T1000 (cell line): Measurements from ENCODE around the gene ESYT3.
"Not testable (repeated sequence)": the region's sequence is repeated elsewhere in the genome, so short reads cannot be mapped to it uniquely, and the experiment has no call there.

Source experiments
- DNase-seq: peaks from one replicate; lab custom pipeline; 2025; ENCODE audit warnings: mixed read lengths; lab: John Stamatoyannopoulos, UW

Gene ESYT3

DNA sequence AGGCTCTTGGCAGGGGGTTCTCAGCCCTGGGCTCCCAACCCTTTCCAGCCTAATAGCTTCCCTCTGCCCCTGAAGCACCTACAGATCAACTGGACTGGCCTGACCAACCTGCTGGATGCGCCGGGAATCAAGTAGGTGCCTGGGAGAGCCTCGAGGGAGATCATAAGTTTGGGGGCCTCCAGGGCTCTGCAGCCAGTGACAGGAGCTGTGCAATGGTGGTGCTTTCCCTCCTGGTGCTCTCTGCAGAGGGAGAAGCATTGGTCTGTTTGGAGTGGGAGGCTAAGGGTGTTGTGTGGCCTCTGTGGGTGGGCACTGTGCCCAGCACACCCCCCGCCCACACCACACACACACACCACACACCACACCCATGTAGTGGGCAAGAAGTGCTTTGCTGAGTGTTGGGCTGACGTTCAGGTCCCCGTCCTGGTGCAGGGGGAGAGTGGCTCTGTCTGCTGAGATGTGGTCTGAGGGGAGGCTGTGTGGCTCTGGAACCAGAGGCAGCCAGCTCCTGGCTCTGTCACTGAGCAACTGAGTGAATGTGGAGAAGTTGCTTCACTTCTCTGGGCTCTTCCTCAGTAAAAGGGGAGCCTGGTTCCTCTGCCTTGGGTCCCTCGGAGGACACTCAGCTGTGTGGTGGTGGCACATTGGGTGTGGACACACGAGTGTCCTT lies 26.3 kb downstream of the ESYT3 start:
- DNase-seq, result no peak

DNA sequence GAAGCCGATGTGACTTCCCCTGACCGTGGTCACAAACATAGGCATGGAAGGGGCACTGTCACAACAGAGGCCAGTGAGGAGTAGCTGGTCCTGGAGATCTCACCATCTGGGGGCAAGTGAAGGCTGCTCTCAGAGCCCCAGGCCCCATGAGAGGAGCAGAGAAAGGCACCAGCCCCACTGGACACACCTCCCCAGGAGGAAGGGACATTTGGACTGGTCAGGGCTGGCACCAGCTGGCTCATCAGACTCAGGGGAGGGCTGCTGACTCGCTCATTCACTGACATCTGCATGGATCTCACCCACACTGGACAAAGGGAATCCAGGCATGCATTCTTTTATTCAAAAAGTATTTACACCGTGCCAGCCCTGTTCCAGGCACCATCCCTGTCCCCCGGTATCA lies 26.8 kb downstream of the ESYT3 start:
- no peak for DNase-seq

DNA sequence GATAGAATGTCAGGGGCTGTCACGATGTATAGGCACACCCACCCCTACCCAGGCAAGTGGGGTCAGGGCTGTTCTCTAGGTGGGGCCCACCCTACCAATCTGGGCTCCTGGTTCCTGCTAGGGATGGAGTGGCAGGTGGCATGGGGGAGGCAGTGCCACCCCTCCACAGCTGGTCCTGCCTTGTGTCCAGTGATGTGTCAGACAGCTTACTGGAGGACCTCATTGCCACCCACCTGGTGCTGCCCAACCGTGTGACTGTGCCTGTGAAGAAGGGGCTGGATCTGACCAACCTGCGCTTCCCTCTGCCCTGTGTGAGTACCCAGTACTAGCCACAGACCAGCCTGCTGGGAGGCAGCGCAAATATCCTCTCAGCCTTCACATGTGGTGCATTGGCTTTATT lies 27.5 kb downstream of the ESYT3 start:
- DNase-seq, result no peak

DNA sequence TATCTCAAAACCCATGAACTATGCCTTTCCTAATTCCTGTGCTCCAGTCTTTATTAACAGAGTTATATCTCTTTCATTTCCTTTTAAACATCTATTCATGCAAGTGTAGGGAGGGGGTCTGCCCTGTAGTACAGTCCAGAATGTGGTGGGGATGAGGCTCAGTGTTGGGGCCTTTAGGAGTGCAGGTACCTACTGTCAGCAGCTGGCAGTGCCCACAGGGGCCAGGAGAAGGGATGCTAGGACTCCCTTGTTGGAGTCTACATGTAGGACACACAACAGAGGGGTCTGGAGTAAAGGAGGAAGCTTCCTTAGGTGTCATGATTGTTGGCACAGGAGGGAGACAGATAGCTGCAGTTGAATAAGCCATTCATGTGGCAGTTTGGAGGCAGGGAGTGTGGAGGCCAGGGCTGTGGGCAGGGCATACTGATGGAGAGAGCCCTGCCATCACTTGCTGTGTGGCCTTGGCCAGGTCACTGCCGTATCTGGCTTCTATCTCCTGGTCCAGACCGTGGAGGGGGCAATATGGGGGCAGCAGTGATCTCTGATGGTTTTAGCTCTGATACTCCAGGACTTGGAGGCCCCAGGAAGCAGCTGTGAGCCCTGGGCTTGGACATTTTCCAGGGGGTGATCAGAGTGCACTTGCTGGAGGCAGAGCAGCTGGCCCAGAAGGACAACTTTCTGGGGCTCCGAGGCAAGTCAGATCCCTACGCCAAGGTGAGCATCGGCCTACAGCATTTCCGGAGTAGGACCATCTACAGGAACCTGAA lies 29.5 kb downstream of the ESYT3 start:
- no peak for DNase-seq

DNA sequence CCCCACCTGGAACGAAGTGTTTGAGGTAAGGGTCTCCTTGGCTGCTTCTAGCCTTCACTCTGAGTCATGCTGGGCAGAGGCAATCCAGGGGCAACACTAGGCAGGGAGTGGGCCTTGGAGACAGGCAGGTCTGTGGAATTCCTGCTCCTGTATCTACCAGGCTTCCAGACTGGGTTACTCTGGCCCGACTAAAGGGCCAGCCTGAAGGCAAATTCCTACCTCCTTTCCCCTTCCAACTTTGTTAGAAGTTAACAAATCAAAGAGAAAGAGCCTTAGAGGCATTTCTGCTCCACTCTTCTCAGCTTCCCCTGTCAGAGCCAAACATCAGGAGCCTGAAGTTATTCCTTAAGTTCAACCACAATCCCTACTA lies 30.1 kb downstream of the ESYT3 start:
- no peak for DNase-seq

DNA sequence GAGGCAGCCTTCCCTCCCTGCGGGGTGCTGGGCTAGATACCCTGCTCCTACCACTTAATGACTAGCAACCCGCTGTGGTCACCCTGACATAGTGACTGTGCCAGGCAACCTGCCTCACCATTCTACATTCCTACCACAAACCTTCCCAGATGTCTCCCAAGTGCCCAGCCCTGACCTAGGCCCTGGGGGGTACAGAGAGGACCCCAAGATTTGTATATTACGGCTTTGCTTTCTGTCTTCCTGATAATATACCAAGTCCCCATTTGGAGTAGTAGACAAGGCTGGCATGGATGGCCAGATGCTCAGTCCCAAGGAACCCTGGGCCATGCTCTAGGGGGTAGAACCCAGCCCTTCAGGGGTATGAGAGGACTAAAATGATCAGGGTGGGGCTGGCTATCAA lies 31.0 kb downstream of the ESYT3 start:
- DNase-seq, result no peak

DNA sequence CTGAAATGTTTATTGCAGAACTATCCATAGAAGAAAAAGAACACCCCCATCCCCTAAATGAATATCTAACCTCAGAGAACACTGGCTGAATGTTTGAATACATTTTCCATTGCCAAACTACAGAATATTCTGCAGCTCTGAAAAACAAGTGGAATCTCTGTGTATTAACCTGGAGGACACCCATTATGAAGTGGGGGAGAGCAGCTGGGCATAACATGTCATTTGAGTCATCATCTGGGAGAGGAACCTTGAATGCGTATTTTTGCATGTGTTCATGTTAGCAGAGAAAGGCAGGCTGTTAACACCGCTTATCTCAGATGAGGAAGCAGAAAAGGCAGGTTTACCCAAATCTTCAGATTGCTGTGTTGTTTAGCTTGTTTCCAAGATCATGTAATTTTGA lies 31.5 kb downstream of the ESYT3 start:
- DNase-seq, result no peak

DNA sequence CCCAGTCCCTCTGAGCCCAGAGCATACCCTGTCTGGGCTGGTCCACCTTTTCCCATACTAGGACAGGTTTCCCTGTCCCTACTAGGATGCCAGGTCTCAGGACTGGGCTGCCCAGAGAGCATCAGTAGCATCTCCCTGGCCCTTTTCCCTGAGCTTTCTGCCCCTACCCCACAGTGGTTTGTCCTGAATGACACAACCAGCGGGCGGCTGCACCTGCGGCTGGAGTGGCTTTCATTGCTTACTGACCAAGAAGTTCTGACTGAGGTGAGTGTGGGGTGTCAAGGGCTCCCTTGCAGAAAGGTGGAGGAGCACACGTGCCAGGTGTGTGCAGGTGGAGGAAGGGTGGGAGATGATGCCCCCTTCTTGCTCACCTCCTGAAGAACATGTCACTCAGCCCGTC lies 33.5 kb downstream of the ESYT3 start:
- no peak for DNase-seq

DNA sequence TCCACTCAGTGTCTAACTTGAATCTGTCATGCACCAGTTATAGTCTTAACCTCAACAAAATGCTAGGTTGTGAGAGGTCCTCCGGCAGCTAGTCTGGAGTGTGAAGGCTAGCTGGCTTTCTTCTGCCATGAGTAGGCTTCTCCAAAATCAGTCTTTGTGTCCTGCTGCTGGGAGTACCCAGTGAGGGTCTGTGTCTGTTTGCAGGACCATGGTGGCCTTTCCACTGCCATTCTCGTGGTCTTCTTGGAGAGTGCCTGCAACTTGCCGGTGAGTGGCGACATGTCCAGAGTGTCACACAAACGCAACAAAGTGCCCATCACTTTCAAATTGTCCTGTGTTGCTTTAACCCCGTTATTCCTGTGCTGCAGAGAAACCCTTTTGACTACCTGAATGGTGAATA lies 34.0 kb downstream of the ESYT3 start:
- DNase-seq, result no peak

DNA sequence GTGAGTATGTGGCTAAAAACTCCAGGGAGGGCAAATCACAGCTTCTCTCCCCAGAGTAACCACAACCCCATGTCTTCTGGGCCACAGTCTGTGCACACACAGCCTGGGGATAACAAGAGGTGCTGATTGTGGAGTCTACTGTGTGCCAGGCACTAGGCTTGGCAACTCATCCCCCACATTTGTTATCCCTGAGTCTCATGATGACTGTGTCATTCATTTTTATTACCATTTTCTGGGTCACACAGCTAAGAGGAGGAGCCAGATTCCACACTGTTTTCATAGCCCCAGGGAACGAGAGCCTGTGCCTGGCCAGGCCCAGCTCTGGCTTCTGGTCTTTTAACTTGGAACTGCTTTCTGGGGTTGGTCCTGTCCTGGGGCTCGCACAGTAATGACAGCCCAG lies 34.5 kb downstream of the ESYT3 start:
- peak; percentile 68 for DNase-seq

DNA sequence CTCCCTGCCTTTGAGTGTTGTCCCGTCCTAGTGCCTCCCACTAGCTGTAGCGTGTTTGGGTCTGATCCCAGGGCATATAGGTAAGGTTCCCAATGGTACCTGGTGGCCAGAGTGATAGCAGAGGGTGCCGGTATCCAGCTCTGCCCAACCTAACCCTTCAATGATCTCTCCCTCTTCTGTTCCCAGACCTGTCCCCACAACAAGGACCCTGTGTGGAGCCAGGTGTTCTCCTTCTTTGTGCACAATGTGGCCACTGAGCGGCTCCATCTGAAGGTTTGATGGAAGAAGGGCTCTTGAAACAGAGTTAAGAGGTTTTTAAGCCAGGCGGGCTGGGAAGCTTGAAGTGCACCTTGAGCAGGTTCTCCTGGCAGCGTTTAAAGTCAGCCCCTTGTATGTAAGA lies 35.5 kb downstream of the ESYT3 start:
- no peak for DNase-seq

DNA sequence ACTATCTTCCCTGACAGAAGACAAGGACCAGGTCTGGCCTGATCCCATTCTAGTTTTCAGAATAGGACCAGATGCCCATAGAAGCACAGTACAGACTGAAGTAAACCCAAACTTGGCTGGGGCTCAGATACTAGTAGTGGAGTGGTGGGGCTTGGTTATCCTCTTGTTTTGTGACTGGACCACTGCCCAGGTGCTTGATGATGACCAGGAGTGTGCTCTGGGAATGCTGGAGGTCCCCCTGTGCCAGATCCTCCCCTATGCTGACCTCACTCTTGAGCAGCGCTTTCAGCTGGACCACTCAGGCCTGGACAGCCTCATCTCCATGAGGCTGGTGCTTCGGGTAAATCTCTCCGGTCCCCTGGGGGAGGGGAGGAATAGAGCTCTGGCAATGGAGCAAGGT lies 36.3 kb downstream of the ESYT3 start:
- no peak for DNase-seq

DNA sequence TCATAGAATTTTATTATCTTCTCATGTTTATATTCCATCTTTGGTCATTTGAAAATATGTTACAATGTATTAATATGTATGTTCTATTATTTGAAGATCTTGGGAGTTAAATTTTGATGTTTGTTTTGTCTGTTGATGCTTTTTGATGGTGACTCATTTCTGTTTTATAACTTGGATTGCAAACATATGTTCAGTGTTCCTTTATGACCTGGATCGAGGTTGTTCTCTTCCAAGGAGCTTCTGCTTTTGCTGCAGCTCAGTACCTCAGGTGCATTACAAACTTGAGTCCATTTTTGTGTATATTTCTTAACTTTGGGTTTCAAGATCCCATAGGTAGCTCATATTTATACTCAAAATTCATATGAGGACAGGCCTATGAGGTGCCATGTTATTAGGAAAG lies 37.1 kb downstream of the ESYT3 start:
- DNase-seq, result no peak

DNA sequence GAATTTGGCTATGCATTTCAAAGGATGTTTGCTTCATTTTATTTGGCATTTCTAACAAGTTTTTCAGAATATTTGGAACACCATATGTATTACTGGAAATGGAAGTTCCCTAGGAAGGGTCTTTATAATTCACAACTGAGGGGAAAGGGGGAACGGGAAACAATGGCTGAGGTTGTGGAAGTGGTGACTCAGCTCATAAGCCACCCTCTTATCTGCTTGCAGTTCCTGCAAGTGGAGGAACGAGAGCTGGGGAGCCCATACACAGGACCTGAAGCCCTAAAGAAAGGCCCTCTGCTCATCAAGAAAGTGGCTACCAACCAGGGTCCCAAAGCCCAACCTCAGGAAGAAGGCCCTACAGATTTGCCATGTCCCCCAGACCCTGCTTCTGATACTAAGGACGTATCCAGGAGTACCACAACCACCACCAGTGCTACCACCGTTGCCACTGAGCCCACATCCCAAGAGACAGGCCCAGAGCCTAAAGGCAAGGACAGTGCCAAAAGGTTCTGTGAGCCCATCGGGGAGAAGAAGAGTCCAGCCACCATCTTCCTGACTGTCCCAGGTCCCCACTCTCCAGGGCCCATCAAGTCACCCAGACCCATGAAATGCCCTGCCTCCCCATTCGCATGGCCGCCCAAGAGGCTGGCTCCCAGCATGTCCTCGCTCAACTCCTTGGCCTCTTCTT lies 37.9 kb downstream of the ESYT3 start:
- DNase-seq, result no peak

DNA sequence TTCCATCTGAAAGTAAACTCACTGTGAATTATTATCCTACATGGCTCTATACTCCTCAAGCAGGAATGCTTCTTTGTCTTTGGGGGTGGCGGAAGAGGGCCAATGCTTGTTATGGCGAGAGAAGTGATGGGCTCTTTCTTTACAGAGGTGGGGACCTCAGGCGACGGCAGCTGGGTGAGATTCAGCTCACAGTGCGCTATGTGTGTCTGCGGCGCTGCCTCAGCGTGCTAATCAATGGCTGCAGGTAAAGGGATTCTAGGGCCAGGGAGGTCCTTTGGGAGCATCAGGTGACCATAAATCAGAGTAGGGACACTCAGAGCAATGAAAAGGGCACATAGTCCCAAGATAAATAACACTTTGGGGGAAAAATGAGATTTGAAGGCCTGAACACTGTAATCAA lies 39.0 kb downstream of the ESYT3 start:
- DNase-seq, result no peak

DNA sequence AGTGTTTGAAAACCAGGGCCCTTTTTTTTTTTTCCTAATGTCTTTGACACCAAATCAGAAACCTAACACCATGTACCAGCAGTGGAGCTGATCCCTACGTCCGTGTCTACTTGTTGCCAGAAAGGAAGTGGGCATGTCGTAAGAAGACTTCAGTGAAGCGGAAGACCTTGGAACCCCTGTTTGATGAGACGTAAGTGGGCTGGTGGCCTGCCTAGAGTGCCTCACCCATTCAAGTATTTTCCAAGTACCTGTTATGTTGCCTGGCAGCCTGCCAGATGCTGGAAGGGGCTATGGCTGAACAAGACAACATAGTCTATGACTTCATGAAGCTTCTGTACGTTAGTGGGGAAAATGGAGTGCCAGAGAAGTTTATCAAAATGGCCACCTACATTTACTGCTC lies 39.7 kb downstream of the ESYT3 start:
- DNase-seq, result no peak

DNA sequence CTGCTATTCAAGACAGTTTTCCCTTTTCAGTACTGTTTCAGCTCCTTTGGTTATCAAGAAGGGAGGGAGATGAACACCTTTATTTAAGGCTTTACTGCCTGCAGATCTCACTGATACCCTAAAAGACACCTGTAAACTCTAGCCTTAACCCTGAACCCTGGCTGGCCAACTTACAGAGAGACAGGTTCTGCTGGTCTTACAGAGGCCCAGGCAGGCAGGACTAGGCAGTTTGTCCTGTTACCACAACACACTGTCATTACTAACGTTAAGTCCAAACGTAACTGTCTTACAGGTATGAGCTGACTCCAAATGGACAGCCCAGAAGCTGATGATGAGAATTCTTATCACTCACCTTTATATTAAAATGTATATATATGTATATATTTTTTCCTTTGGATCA lies 42.1 kb downstream of the ESYT3 start:
- DNase-seq, result no peak

DNA sequence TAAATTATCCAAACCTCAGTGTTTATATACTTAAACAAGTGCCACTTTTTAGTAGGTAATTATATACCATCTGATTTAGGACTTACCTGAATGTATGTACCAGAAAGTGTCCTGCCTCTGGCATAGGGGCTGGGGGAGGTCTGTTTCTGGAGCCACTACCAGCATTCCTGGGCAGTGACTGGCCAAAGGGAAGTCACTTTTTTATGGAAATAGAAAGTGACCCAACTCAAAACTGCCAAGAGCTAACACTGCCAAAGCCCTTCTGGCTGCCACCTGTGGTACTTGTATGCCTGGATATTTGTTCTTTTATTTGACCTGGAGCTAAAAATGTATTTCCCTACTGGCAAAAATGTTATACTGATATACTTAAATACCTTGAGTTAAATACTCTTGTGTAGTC lies 42.7 kb downstream of the ESYT3 start:
- no peak for DNase-seq

DNA sequence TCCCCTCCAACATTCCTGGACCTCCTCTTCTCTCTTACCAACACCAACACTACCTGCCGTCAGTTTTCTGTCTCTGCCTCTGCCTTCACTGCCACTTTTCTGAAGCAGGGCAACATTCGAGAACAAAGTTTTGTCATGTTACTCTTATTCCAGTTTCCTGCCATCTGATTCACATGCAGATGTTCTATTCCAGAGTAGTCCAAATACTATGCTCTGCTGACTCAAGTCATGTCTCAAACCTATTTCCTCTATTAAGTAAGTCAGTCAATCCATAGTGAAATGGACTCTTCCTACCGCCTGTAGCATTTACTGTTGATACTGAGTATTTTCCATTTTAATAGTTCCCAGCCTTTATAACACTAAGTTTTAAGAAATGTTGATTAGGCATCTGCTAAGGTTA lies 43.4 kb downstream of the ESYT3 start:
- no peak for DNase-seq

DNA sequence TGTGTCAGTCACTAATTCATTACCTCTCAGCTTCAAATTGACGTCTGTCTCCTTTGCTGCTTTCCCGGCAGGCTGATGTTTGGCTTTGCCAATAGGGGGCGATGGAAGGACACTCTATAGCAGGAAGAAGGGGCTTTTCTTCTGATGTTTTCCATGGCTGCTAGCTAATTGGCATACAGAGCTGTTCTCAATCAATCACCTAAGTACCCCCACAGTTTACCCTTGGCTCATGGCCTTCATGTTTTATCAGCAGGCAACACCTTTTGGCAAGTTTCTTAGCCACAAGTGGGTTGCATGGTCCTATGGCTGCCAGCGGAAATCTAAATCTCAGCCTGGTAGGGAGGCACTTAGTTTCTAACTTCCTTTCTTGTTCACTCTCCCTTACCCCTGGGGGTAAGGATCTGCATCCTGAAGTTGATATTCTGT lies 45.0 kb downstream of the ESYT3 start:
- DNase-seq, result peak; percentile 3

DNA sequence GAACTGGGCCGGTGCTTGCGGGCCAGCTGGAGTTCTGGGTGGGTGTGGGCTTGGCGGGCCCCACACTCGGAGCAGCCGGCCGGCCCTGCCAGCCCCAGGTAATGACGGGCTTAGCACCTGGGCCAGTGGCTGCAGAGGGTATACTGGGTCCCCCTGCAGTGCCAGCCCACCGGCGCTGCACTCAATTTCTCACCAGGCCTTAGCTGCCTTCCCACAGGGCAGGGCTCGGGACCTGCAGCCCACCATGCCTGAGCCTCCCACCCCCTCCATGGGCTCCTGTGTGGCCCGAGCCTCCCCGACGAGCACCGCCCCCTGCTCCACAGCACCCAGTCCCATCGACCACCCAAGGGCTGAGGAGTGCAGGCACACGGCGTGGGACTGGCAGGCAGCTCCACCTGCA lies 50.3 kb downstream of the ESYT3 start:
- not testable (repeated sequence) for DNase-seq

DNA sequence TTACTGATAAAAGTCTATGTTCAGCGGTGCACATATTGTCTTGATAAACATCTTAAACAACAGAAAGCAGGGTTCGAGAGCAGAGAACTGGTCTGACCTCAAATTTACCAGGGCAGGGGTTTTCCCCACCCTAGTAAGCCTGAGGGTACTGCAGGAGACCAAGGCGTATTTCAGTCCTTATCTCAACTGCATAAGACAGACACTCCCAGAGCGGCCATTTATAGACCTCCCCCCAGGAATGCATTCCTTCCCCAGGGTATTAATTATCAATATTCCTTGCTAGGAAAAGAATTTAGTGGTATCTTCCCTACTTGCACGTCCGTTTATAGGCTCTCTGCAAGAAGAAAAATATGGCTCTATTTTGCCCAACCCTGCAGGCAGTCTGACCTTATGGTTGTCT lies 52.2 kb downstream of the ESYT3 start:
- DNase-seq, result not testable (repeated sequence)

DNA sequence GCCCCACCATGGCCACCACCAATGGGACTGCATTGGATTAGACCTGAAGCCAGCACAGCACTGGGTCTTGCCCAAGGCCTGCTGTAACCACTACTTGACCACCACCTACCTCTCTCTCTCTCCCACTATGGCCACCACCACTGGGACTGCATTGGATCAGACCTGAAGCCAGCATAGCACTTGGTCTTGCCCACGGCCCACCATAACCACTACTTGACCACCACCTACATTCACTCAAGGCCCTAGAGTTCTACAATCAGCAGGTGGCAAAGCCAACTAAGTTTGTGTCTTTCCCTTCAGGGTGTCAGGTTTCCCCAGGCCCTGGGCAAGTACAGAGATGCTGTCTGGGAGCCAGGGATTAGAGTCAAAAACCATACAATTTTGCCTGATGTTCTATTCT lies 57.6 kb downstream of the ESYT3 start:
- no peak for DNase-seq
